Breast epithelium (tissue), 3 donors: ENCODE measurements around the gene OTOG.

Source experiments
- CTCF ChIP-seq, 3 donors: fragments of 450-650 bp; IDR thresholded peaks; one replicate each; pipeline ENCODE4 v1.5.1; 2016 to 2017; ENCODE audit warnings: antibody characterized with exemption in 3 of 3, mild to moderate bottlenecking in 3 of 3, moderate library complexity in 3 of 3
- POLR2A ChIP-seq: fragments of 450-650 bp; IDR thresholded peaks from one replicate; pipeline ENCODE4 v1.6.1; 2016; ENCODE audit warnings: antibody characterized with exemption, mild to moderate bottlenecking, moderate library complexity

- TF ChIP-seq CTCF (IDR thresholded peaks at IDR 0.05) (no peak), POLR2A (no peak)
Observed at GRCh38 chr11:17525570-17525969, 21.5 kb upstream of the OTOG start.
